Measurements from ENCODE around the gene BMP6.

Gene BMP6

GRCh38 chr6:7833751-7834070 lies 107.8 kb downstream of the BMP6 start:
- no peak for DNase-seq

- no peak for DNase-seq
These were observed 110.6 kb downstream of the BMP6 start for GRCh38 chr6:7836371-7837026.

GRCh38 chr6:7841781-7842468 lies 116.0 kb downstream of the BMP6 start:
- DNase-seq, result no peak

- no peak for DNase-seq
These were observed 121.3 kb downstream of the BMP6 start for GRCh38 chr6:7846966-7847818.

- no peak for DNase-seq
These were observed 122.3 kb downstream of the BMP6 start for GRCh38 chr6:7848229-7848628.

- no peak for DNase-seq
These were observed 125.9 kb downstream of the BMP6 start for GRCh38 chr6:7851780-7852179.

GRCh38 chr6:7859591-7859990 lies 133.7 kb downstream of the BMP6 start:
- DNase-seq, result no peak

- no peak for DNase-seq
These were observed 139.9 kb downstream of the BMP6 start for GRCh38 chr6:7865781-7866180.

GRCh38 chr6:7866526-7866925 lies 140.6 kb downstream of the BMP6 start:
- DNase-seq, result no peak

- no peak for DNase-seq
These were observed 143.0 kb downstream of the BMP6 start for GRCh38 chr6:7868926-7869325.

GRCh38 chr6:7878401-7878964 lies 152.6 kb downstream of the BMP6 start:
- no peak for DNase-seq

- no peak for DNase-seq
These were observed 153.1 kb downstream of the BMP6 start for GRCh38 chr6:7879043-7879442.

- DNase-seq, result no peak
These were observed 153.7 kb downstream of the BMP6 start for GRCh38 chr6:7879579-7879978.

- DNase-seq, result no peak
These were observed 154.2 kb downstream of the BMP6 start for GRCh38 chr6:7879980-7880717.

GRCh38 chr6:7880718-7881107 lies 154.8 kb downstream of the BMP6 start:
- no peak for DNase-seq

- DNase-seq, result no peak
These were observed 156.0 kb downstream of the BMP6 start for GRCh38 chr6:7881765-7882500.

- no peak for DNase-seq
These were observed 156.8 kb downstream of the BMP6 start for GRCh38 chr6:7882505-7883257.

- no peak for DNase-seq
These were observed 157.5 kb downstream of the BMP6 start for GRCh38 chr6:7883381-7883780.

GRCh38 chr6:7886132-7886531 lies 160.2 kb downstream of the BMP6 start:
- DNase-seq, result no peak

GRCh38 chr6:7887278-7887991 lies 161.5 kb downstream of the BMP6 start:
- no peak for DNase-seq

Measured in NCI-H1694 (cell line).